Spleen (tissue), 11 donors: Measurements from ENCODE around the gene CNBP. TPM values are rescaled to one million over a fixed set of nuclear protein-coding genes. Genes with fewer than 3 reads are reported as not detected.
A peak's percentile ranks its signal among the peaks of the same experiment; 100 is the strongest.
"Not testable (repeated sequence)": the region's sequence is repeated elsewhere in the genome, so short reads cannot be mapped to it uniquely, and the experiment has no call there.

Source experiments
- DNase-seq: peaks from one replicate; pipeline ENCODE4 v3.0.0-alpha.2; 2020
- H3K27ac ChIP-seq, 8 donors: fragments of 200-600 bp; sonication (generic) in 7 of 8; 1 replicate in 4 of 8; 2 replicates in 4 of 8; pipeline versions ENCODE4 v1.5.0 to v1.8.0; 2016 to 2021; ENCODE audit warnings: inconsistent platforms in 4 of 8, mild to moderate bottlenecking in 4 of 8, moderate library complexity in 1 of 8
- H3K27me3 ChIP-seq, 7 donors: fragments of 200-600 bp; sonication (generic) in 6 of 7; replicated peaks in 1 of 7; 1 replicate in 4 of 7; 2 replicates in 3 of 7; pipeline versions ENCODE4 v1.5.0 to v1.8.0; 2016 to 2021; ENCODE audit warnings: inconsistent platforms in 3 of 7, mild to moderate bottlenecking in 1 of 7
- H3K36me3 ChIP-seq, 6 donors: fragments of 200-600 bp; sonication (generic) in 5 of 6; 1 replicate in 4 of 6; 2 replicates in 2 of 6; pipeline versions ENCODE4 v1.5.0 to v1.8.0; 2016 to 2021; ENCODE audit warnings: inconsistent platforms in 2 of 6
- H3K4me1 ChIP-seq, 6 donors: fragments of 200-600 bp; sonication (generic) in 5 of 6; 1 replicate in 3 of 6; 2 replicates in 3 of 6; pipeline versions ENCODE4 v1.5.0 to v1.8.0; 2016 to 2021; ENCODE audit warnings: inconsistent platforms in 3 of 6
- H3K4me3 ChIP-seq, 8 donors: fragments of 200-600 bp; sonication (generic) in 7 of 8; 1 replicate in 4 of 8; 2 replicates in 4 of 8; pipeline versions ENCODE4 v1.5.0 to v1.8.0; 2016 to 2021; ENCODE audit warnings: inconsistent platforms in 4 of 8, mild to moderate bottlenecking in 4 of 8, moderate library complexity in 2 of 8
- H3K9me3 ChIP-seq, 8 donors: fragments of 200-600 bp; sonication (generic) in 7 of 8; 1 replicate in 4 of 8; 2 replicates in 4 of 8; pipeline versions ENCODE4 v1.5.0 to v1.8.0; 2016 to 2021; ENCODE audit warnings: inconsistent platforms in 4 of 8
- CTCF ChIP-seq, 11 experiments: fragments of 200-600 bp in 7 of 11; fragments of 450-650 bp in 4 of 11; sonication (generic) in 4 of 11; IDR thresholded peaks in 8 of 11; conservative IDR thresholded peaks in 3 of 11; 1 replicate in 7 of 11; 2 replicates in 4 of 11; pipeline versions ENCODE4 v1.4.0 to v1.8.0; 2016 to 2021; ENCODE audit warnings: antibody characterized with exemption in 11 of 11, inconsistent platforms in 4 of 11, mild to moderate bottlenecking in 1 of 11
- POLR2A ChIP-seq, 3 donors: fragments of 450-650 bp; IDR thresholded peaks; one replicate each; pipeline ENCODE4 v1.5.1; 2017; ENCODE audit warnings: antibody characterized with exemption in 3 of 3, mild to moderate bottlenecking in 1 of 3
- POLR2AphosphoS5 ChIP-seq, 3 donors: sonication (generic); formaldehyde crosslinking; IDR thresholded peaks; one replicate each; pipeline ENCODE4 v1.5.1; 2017; ENCODE audit warnings: antibody characterized with exemption in 3 of 3
- WGBS, 5 donors: extraction: QIAGEN DNeasy Blood & Tissue Kit in 3 of 5; methylation state at CpG; one replicate each; pipeline versions ENCODE4 v1.1.5 to v1.1.7; 2013 to 2018; 5-methylcytosine and 5-hydroxymethylcytosine counted together
- intact Hi-C: fragments of 100-400 bp; cut with DNase I; formaldehyde crosslinking; loops from one replicate; pipeline ENCODE4 v1.15.0; 2023; ENCODE audit warnings: low total_unique reads
- polyA plus RNA-seq, 3 donors: library from polyadenylated mRNA; stranded (reverse); fragments of 200-250 nt; gene quantifications; one replicate each; pipeline ENCODE4 v1.2.1, GENCODE V29; 2013
- total RNA-seq, 7 donors: library from RNA; depleted of rRNA in 3 of 7; stranded (reverse); fragments of >200 nt in 3 of 7; fragmentation: NEBNext Ultra II Directional in 4 of 7; extraction: Animal tissue kit (Norgen Biotek cat#: 25700) in 4 of 7; gene quantifications; one replicate each; pipeline versions ENCODE4 v1.1.0 to v1.2.1, GENCODE V29; 2016 to 2021
- donor health status: healthy with polysubstance abuse.
- donor health status: DM: no; HTN: no; CAD: no; lungs with moderate emphysema.
- donor health status: DM: no; HTN: no; CAD: no.
- donor health status: Bipolar disorder and iron deficiency.
- donor health status: healthy.
- donor health status: DM: no; HTN: no; CAD: no.
- donor health status: DM: yes; HTN: yes; CAD: no.

Gene CNBP
- total and polyA plus RNA-seq, 10 donors: 252 to 420 (median 312) TPM

- Histone ChIP-seq H3K27me3 (no peaks in the 10 kb centered on the region), H3K36me3 (peaks cover 10 to 90% (median 45%) of the 10 kb centered on the region in 6 donors), H3K27ac (no peak overlapping the region), H3K4me3 (no peak overlapping the region), H3K4me1 (peaks cover 56 to 84% (median 72%) of the 10 kb centered on the region in 6 donors), H3K9me3 (no peaks in the 10 kb centered on the region)
- no peak for DNase-seq
- intact Hi-C loops: no loop called here
- TF ChIP-seq POLR2A (IDR thresholded peaks at IDR 0.05): no peak
- no peak for TF ChIP-seq POLR2AphosphoS5 (IDR thresholded peaks at IDR 0.05)
- TF ChIP-seq CTCF (IDR thresholded peaks at IDR 0.05 in 8 of 11, conservative IDR thresholded peaks at IDR 0.05 in 3 of 11): no peak
- WGBS, 5 donors: 64 to 87% (median 76%) methylated on average over 4 of the region's 4 CpGs
Measured at GRCh38 chr3:129173725-129174124, 10.0 kb downstream of the CNBP start.

GRCh38 chr3:129173206-129173605 lies 10.5 kb downstream of the CNBP start:
- H3K27ac ChIP-seq: no peak overlapping the region
- TF ChIP-seq POLR2A (IDR thresholded peaks at IDR 0.05): no peak
- TF ChIP-seq POLR2AphosphoS5 (IDR thresholded peaks at IDR 0.05): no peak
- TF ChIP-seq CTCF (IDR thresholded peaks at IDR 0.05 in 8 of 11, conservative IDR thresholded peaks at IDR 0.05 in 3 of 11): no peak
- no peaks in the 10 kb centered on the region for H3K27me3 ChIP-seq
- H3K36me3 ChIP-seq: peaks cover 7 to 90% (median 44%) of the 10 kb centered on the region in 6 donors
- 54 to 57% (median 56%) methylated on average over 2 of the region's 2 CpGs for WGBS, 5 donors
- intact Hi-C loops: no loop called here
- H3K9me3 ChIP-seq: no peaks in the 10 kb centered on the region
- no peak for DNase-seq
- H3K4me1 ChIP-seq: peaks cover 51 to 79% (median 67%) of the 10 kb centered on the region in 6 donors
- H3K4me3 ChIP-seq: peak overlapping the region in 1 of 8 donors; percentile 3

- H3K27ac ChIP-seq: no peak overlapping the region
- no peaks in the 10 kb centered on the region for H3K9me3 ChIP-seq
- no peak for DNase-seq
- peaks cover 7 to 75% (median 60%) of the 10 kb centered on the region in 6 donors for H3K36me3 ChIP-seq
- 89 to 96% (median 93%) methylated on average over 15 of the region's 15 CpGs for WGBS, 5 donors
- H3K4me3 ChIP-seq: no peak overlapping the region
- intact Hi-C loops: no loop called here
- peaks cover 4 to 36% (median 16%) of the 10 kb centered on the region in 6 donors for H3K4me1 ChIP-seq
- TF ChIP-seq POLR2A (IDR thresholded peaks at IDR 0.05) (no peak), POLR2AphosphoS5 (IDR thresholded peaks at IDR 0.05) (peak in 2 of 3 donors; percentile 36 to 55)
- no peaks in the 10 kb centered on the region for H3K27me3 ChIP-seq
Measured at GRCh38 chr3:129166579-129167332, 16.9 kb downstream of the CNBP start.

GRCh38 chr3:129165594-129165993 lies 18.1 kb downstream of the CNBP start:
- H3K27me3 ChIP-seq, intact Hi-C loops, H3K4me3 ChIP-seq, H3K27ac ChIP-seq, DNase-seq, H3K9me3 ChIP-seq: not testable (repeated sequence)
- H3K36me3 ChIP-seq: peaks cover 4 to 63% (median 49%) of the 10 kb centered on the region in 6 donors
- 95 to 98% (median 97%) methylated on average over 8 of the region's 8 CpGs for WGBS, 5 donors
- H3K4me1 ChIP-seq: peaks cover 4 to 27% (median 13%) of the 10 kb centered on the region in 6 donors
- TF ChIP-seq POLR2AphosphoS5 (IDR thresholded peaks at IDR 0.05): peak in 2 of 3 donors; percentile 37 to 55

GRCh38 chr3:129164500-129164899 lies 19.2 kb downstream of the CNBP start:
- H3K27ac ChIP-seq: no peak overlapping the region
- H3K4me1 ChIP-seq: peaks cover 10 to 32% (median 22%) of the 10 kb centered on the region in 6 donors
- intact Hi-C loops: no loop called here
- TF ChIP-seq POLR2A (IDR thresholded peaks at IDR 0.05) (no peak), CTCF (IDR thresholded peaks at IDR 0.05 in 8 of 11, conservative IDR thresholded peaks at IDR 0.05 in 3 of 11) (no peak), POLR2AphosphoS5 (IDR thresholded peaks at IDR 0.05) (no peak)
- H3K27me3 ChIP-seq: no peaks in the 10 kb centered on the region
- WGBS, 5 donors: 84 to 91% (median 89%) methylated on average over 7 of the region's 7 CpGs
- H3K4me3 ChIP-seq: no peak overlapping the region
- H3K9me3 ChIP-seq: no peaks in the 10 kb centered on the region
- DNase-seq: no peak
- H3K36me3 ChIP-seq: peaks cover under 1 to 52% (median 38%) of the 10 kb centered on the region in 6 donors
